Skeletal muscle cell (primary cell): ENCODE data around the gene SHB.

Experiments used
- DNase-seq: peaks from one replicate; pipeline ENCODE4 v3.0.0-alpha.2; 2010; ENCODE audit warnings: low read depth
- H3K4me3 ChIP-seq: 2 replicates; pipeline ENCODE4 v1.5.1; 2011; ENCODE audit warnings: low read depth, mild to moderate bottlenecking, control low read depth, low read length, moderate library complexity

Gene SHB

DNA sequence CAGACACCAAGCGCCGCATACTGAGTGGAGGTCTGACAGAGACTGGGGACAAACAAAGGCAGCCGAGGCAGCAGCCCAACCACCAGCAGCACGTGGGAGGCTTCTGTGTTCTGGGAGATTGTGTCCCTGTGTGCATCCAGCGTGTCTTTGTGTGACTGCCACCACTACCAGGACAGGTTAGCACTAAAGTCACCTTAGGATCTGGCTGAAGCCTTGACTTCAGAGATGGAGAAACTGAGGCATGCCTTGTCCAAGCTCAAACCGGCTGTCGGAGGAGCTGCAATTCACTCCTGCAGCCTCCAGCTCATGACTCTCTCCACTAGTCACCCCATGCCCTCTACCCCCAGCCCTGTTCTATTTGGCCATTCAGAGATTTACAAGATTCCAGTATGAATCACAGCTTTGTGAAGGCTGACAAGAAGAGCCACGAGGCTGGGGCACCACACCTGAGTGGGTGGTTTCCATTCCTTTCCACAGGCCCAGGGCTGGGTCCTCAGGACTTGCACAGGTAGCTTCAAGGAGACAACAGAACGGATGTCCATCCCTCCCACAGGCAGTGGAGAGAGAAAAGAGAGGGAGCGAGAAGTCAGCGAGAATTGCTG, 69.3 kb downstream of the SHB start:
- H3K4me3 ChIP-seq = no peak overlapping the region
- no peak for DNase-seq

DNA sequence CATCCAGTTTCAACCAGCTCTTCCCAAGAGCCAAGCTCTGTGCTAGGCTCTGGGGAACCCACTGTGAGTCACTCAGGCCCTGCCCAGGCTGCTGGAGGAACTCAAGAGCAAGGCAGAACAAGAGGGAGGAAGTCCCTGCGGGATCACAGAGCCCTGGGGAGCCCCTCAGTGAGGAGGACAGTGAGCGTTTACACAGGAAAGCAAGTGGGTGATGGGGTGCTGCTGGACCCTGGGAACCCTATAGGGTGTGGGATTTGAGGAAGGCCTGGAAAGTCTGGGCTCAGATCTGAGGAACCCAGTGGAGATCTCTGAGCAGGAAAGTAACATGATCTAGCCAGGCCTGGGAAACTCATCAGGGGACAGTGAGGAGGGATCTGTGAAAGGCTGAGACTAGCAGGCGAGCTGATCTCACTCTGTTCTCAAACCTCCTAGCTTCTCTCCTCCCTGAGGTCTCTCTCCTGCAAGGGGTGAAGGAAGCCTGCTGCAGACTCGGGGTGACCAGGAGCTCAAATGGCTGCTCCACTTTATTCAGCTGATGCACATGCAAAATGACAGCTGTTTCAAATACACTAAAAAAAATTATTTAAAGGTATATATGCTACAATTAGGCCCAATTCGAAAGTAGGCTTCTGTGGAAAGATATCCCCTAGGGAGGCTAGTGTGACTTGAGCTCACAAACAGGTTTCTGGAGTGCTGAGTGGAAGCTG, 70.0 kb downstream of the SHB start:
- no peak overlapping the region for H3K4me3 ChIP-seq
- DNase-seq = no peak

DNA sequence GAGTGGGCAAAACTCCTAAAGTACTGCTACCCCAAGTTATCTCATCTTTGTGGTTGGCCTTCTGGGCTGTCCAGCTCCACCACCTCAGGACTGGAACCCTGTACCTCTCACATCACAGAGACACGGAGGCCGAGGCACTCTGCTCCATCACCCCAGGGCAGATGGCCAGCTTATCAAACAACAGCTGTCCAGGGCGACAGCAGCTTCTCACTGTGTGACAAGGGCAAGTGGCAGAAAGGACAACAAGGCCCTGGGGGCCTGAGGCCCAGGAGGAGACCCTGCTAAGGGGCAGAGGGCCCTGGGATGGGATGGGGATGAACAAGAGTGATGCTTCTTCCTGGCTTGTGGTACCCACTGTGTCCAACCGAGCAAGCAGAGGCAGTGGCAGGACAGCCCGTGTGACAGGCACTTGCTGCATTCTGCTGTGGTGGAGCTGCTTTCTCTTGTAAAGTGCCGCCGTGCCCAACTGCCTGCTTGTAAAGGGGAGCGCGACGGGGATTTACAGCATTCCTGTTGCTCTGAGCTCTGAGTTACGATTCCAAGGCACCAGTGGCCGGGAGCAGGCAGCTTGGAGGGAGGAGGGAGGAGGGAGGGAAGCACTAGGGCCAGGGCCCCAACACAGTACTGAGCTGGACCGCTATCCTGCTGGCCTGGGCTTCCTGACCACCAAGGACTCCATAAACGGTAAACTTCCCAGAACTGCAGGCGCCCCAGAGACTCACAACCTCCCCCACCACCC, 71.2 kb downstream of the SHB start:
- no peak overlapping the region for H3K4me3 ChIP-seq
- no peak for DNase-seq

DNA sequence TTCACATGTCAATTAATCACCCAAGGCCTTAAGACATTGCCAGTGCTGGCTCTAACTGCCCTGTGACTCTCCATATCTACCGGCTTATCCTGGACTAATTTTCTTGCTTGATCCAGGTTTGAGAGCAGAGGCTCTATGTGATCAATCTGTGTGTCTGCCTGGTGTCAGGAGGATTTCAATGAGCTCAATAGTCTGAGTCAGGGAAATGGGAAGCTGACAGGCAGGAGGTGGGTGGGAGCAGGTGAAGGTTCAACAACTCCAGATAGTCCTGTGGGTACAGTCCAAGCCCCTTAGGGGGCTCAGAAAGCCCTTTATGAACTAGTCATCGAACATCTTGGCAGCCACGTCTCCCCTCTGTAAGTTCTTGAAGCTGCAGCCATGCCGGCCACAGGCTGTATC, 72.2 kb downstream of the SHB start:
- H3K4me3 ChIP-seq = no peak overlapping the region
- no peak for DNase-seq

DNA sequence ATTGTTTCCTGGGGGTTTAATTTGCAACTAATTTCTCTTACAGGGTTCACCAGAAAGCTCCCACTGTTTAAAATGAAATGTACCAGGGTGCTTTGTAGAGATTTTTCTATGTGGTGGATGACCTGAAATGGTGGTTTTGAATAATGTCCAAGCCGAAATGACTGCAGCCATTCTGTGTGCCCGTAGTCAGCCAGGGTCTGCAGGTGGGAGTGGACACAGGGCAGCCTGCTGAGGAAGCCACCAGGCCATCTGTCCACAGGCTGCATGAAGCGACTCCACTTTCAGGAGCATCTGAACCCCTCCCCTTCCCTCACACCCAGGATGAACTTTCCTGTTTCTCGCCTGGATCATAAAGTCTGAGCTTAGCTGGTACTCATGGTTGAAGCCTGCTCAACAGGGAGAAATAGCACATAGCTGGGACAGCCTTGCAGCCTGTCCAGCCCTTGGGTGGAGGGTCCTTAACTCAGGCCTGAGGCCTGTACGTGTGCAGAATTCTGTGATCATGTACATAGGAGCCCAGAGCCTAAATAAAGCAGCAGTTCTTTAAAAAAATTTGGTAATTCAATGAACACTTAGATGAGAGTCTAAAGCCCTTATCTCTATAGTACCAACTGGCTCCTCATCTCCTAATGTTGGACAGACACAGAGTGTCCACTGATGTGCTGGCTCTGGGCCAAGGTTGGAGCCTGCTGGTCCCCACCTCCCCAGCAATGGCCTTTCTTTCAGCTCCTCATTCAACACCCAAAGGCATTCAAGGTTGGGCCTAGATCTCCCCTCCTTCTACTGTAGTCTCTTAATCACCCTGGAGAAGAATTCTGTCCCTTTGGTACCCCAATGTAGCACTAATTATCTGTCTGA, 72.8 kb downstream of the SHB start:
- H3K4me3 ChIP-seq = no peak overlapping the region
- DNase-seq = no peak

DNA sequence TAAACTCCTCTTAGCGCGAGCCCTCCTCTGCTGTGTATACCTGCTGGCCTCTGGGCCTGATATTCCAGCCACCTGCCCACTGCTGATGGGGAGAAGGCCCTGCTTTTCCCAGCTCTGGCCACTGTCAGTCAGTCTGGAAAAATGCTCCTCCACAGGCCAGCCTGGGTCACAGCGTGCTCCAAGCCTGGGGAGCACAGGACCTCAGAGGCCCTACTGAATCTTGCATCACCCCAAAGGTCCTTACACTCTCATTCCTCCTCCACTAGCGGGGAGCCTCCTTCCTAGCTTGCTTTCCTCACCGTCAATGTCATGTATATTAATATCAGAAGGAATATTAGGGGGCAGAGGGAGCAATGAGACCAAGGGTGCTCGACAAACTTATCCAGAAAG, 73.7 kb downstream of the SHB start:
- DNase-seq = no peak
- peak overlapping the region; percentile 1 for H3K4me3 ChIP-seq

DNA sequence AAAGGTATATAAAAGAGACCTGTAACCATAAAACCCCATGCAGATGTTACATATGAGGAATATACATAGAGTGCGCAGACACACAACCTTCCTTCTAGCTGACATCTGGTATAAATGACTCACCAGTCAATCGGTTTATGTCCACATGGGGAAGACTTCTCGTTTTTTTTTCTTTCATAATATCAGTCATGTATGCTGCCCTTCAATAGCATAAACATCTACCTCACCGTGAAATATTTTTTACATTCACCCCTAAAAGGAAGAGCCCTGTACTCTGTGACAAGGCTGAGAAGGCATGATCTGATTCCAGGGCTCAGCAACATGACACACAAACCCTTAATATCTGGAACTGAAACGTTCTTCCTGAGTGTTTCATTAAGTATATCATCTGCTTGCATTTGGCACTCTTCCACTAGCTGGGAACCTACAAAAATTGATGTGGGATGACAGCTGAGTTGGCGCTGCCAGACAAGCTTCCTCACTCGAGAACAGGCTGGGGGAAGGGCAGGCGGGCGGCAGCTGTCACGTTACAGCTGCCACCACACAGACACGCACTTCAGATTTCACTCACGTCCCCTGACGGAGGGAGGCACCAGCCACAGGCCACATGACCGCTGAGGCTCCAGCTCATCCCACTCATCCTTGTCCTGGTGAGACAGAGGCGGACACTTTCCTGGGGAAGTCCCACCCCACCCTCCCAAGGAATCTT, 74.2 kb downstream of the SHB start:
- peak; percentile 77 for DNase-seq
- peak overlapping the region; percentile 1 for H3K4me3 ChIP-seq

DNA sequence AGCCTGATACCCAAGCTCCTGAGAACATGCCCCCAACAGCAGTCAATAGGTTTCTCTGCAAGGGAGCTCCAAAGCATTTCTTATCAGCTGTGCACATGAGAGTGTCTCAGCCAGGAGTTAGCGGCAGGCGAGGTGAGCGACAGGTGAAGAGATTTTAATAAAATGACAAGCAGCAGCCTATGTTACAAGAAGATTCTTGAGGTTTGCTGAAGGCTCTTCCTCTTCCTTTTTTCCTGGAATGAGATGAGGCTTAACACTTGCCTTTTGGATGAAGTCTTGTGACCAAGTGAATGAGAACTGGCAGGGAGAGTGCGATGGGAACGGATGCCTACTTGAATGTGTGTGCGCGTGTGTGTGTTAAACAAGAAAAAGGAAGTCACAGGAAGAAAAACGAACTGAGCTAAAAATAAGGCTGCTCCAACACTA, 76.1 kb downstream of the SHB start:
- H3K4me3 ChIP-seq = no peak overlapping the region
- no peak for DNase-seq

DNA sequence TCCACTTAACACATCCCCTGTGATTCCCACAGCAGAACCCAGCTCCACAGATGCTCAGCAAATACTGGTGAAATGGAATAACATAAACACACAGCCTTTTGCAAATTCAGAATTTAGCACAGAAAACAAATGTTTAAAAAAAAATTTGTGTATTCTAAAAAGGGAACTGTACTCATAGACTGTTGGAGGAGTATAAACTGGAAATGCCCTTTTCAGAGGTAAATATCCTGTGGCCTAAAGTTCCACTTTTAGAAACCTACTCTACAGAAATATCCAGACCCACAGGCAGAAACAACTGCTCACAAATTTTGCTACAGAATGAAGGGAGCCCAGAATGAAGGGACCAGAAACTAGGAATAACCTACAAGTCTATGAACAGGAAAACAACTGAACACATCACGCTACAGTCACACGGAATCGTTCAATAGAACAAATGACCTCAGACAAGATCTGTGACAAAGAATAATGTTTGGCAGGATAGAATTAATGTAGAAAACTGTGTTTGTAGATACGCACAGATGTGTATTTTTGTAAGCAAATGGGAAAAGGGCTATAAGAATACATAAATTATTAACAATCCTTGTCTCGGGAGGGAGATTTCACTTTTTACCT, 78.5 kb downstream of the SHB start:
- H3K4me3 ChIP-seq = no peak overlapping the region
- no peak for DNase-seq

DNA sequence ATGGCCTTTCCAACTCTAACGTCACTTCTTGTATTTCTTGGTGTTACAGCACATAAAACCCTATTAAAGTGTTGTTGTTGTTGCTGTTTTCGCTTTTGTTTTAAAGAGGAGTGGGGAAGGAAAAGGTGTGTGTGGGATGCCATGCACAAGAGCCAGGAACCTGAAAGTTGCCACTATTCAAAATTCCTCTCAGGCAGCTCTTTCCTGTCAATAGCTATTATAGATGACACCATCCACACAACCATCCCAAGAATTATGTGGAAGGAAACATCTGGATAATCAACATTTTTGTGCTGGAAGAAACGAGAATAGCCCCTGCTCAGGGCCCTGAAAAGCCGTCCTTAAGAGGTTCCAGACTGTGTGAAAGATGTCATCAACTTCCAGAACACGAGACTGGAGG, 79.3 kb downstream of the SHB start:
- no peak for DNase-seq
- H3K4me3 ChIP-seq = no peak overlapping the region

DNA sequence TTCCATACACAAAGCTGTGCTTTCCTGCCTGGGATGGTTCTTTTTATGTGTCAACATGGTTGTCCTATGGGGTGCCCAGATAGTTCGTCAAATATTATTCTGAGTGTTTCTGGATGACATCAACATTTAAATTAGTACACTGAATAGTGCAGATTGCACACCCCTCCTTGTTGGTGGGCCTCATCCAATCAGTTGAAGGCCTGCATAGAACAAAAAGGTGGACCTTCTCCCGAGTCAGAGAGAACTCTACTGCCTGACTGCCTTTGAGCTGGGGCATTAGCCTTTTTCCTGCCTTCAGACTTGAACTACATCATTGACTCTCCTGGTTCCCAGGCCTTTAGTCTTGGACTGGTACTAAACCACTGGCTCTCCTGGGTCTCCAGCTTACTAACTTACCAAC, 80.4 kb downstream of the SHB start:
- no peak for DNase-seq
- H3K4me3 ChIP-seq = no peak overlapping the region

DNA sequence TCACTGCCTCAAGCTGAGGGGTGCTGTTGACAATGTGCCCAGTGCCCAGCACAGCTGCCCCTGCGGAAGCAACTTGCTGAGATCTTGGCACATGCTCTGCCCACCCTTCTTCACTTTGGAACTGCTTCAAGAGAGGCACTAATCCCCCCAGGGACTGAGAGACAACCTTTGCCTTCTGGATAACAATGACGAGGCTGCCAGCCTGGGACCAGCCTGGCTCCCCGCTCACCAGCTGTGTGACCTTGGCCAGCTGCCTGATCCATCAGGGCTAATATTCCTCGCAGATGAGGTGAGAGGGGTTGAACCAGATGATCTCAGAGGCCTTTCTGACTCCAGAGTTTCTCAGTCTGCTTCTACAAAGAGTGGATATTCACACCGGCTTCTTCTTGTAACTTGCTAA, 81.0 kb downstream of the SHB start:
- no peak for DNase-seq
- no peak overlapping the region for H3K4me3 ChIP-seq

DNA sequence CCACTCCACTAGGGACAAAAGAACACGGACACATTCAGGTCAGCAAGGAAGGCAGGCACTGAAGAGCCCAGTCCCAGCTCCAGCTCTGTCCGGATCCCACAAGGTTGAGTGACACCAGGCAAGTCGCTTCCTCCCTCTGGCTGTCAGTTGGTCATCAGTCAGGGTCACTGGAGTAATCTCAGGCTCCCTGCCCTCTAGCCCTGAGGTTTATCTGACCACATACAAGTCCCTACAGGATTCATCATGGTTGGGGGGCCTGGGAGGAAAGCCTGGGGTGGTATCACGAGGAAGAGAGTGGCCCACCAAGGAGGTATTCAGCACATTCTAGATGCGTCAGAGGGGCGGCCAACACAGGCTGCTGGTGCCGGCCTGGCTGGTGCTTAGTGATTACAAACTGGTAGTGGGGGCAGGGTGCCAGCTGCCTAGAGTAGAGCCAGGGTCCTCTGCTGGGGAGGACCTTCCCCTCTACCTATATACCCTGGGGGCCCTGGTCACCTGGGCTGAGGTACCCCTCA, 81.5 kb downstream of the SHB start:
- no peak overlapping the region for H3K4me3 ChIP-seq
- DNase-seq = no peak

DNA sequence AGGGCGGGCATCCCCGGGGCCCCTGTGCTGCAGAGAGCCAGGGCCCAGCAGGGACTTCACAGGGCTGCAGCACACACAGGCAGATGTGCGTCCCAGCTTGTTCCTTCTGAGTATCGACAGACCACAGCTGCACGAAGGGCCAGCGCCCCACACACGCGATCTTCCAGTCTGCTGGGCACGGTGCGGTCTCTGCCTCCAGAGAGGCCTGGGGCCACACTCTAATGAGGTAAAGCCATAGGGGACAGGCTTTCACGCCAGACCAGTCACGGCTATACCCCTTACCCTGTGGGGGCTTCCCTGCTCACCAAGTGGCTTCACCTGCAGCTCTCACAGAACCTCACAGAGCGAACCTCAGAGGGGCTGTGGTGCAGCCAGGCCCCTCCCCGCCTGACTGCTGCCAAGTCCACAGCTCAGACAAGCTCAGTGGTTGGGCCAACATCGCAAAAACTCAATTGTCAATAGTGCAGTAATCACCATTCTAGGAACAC, 82.2 kb downstream of the SHB start:
- H3K4me3 ChIP-seq = no peak overlapping the region
- DNase-seq = no peak

DNA sequence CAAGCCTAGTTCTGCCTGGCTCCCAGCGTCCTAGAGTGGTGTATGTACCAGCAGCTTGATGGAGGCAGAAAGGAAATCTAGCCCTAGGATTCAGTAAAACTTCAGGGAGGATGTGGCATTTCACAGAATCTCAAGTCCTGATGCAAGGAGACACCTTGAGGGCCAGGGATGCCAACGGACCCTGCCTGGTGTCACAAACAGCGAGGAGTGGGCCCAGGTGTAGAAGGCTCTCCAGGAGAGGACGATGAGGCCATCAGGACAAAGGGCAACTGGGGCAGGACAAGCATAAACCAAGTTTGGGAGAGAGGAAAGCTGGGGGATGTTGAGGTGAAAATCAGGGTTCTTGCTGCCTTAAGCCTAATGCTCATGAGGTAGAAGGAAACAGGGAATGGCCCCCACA, 83.0 kb downstream of the SHB start:
- no peak overlapping the region for H3K4me3 ChIP-seq
- DNase-seq = no peak

DNA sequence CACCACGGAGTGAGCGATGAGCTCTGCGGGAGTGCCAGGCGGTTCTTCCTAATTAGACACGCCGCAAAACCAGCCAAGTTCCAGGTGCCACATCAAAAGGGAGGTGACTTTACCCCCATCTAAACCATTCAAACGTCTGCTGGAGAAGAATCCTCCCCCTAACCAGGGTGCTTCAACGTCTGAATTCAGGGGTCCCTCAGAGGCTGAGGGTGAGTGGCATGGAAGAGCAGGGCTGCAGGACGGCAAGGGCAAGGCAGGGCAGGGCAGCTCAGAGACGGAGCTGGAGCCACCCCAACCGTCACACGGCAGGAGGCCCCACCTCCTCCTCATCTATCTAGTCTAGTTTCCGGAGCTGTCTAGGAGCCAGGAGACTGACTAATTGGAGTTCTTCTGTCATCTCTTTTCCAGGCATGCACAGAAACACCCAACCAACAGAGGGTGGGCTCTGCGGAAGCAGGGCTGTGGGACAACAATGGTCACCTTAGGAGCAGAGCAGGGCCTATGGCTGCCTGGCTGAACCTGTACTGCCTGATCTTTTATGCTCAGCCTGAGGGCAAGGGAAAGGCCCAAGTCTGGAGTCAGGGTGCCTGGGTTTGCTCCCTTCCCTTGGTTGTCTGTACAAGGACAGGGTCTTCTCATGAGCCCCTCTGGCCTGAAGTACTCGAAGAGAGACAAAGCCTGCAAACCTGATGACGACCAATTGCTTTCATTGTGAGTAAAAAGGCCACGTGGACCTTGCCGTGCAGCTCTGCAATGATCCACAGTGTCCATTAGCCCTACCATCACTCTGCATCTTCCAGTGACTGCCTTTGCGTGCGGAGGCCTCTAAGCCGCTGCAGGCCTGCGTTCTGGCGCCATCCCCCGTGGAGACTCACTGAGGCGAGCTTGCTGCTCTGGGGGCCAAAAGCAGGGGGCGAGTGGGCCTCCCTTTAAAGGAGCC, 84.1 kb downstream of the SHB start:
- no peak overlapping the region for H3K4me3 ChIP-seq
- no peak for DNase-seq

DNA sequence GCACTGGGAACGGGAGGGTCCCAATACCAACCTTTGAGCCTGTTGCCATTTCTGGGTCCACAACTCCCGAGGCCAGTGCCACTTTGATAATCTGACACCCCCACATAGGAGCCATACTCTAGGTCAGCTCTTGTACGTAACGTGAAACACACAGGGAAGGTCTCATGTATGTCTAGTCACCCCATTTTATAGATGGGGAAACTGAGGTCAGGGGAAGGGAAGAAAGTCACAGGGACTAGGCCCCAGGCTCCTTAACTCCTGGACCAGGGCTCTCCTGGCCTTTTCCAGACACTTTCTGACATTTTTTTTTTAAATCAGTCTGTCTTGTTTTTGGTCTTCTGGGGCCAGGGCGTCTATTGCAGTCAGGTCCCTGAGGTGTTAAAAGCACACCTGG, 84.8 kb downstream of the SHB start:
- no peak overlapping the region for H3K4me3 ChIP-seq
- no peak for DNase-seq
